Kidney epithelial cell (primary cell): ENCODE results near the gene CAMTA1. TPM values are rescaled to one million over a fixed set of nuclear protein-coding genes. Genes with fewer than 3 reads are reported as not detected.

Experiments
- DNase-seq: peaks from one replicate; pipeline ENCODE4 v3.0.0-alpha.2; 2010; ENCODE audit warnings: low read depth
- H3K27me3 ChIP-seq: 2 replicates; pipeline ENCODE4 v1.6.0; 2011; ENCODE audit warnings: low read length; ENCODE audit not compliant: control insufficient read depth, insufficient read depth
- H3K36me3 ChIP-seq: 2 replicates; pipeline ENCODE4 v1.5.1; 2011; ENCODE audit warnings: low read length; ENCODE audit not compliant: control insufficient read depth, insufficient read depth
- H3K4me3 ChIP-seq: 2 replicates; pipeline ENCODE4 v1.5.1; 2011; ENCODE audit warnings: low read depth, mild to moderate bottlenecking, control low read depth, low read length
- total RNA-seq: library from RNA; depleted of rRNA; stranded (reverse); fragments of >200 nt; gene quantifications from 2 replicates; pipeline ENCODE4 v1.2.3, GENCODE V29; 2015
- TF ChIP-seq, protein P1 (sequence below): IDR thresholded peaks from 2 replicates; pipeline ENCODE4 v1.5.1; 2011; ENCODE audit warnings: mild to moderate bottlenecking, moderate library complexity, low read length, control low read depth, inconsistent platforms; ENCODE audit not compliant: insufficient read depth, poor library complexity, severe bottlenecking

CAMTA1 gene
- total RNA-seq, 1 donor from 2014 or later, result 76.5 TPM

- Histone ChIP-seq H3K36me3 (no peaks in the 10 kb centered on the region), H3K27me3 (no peaks in the 10 kb centered on the region), H3K4me3 (no peak overlapping the region)
- TF ChIP-seq, protein P1, sequence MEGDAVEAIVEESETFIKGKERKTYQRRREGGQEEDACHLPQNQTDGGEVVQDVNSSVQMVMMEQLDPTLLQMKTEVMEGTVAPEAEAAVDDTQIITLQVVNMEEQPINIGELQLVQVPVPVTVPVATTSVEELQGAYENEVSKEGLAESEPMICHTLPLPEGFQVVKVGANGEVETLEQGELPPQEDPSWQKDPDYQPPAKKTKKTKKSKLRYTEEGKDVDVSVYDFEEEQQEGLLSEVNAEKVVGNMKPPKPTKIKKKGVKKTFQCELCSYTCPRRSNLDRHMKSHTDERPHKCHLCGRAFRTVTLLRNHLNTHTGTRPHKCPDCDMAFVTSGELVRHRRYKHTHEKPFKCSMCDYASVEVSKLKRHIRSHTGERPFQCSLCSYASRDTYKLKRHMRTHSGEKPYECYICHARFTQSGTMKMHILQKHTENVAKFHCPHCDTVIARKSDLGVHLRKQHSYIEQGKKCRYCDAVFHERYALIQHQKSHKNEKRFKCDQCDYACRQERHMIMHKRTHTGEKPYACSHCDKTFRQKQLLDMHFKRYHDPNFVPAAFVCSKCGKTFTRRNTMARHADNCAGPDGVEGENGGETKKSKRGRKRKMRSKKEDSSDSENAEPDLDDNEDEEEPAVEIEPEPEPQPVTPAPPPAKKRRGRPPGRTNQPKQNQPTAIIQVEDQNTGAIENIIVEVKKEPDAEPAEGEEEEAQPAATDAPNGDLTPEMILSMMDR, result no peak
- DNase-seq, result no peak
These were observed 586.7 kb downstream of the CAMTA1 start for GRCh38 chr1:7371926-7372325.

DNA sequence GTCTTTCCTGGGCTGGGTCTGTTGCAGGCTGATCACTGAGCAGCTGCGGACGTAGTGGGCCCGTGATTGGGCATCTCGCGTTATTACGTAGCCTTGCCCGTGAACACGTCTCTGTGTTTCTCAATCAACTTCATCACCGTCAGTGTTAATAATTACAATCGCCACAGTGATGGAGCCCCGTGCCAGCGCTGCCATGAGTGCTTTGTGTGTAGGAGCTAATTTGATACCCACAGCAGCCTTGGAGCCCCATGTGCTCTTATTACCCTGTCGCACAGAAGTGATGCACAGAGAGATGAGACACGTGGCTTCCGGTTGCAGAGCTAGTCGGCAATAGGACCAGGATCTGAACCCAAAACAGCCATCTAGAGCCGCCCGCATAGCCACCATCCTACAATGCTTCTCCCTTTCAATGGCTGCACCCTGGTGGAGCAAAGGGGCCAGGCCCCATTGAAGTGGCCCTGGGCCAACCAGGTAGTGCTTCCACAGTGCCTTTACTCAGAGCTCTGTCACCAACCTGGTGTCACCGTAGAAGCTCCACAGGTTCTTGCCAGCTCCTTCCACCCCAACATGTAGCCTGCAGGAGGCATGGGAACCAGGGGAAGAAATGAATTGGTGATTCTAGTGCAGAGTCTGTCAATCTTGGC lies 587.3 kb downstream of the CAMTA1 start:
- no peaks in the 10 kb centered on the region for H3K36me3 ChIP-seq
- H3K4me3 ChIP-seq, result no peak overlapping the region
- TF ChIP-seq, protein P1, result no peak
- no peaks in the 10 kb centered on the region for H3K27me3 ChIP-seq
- DNase-seq, result no peak

DNA sequence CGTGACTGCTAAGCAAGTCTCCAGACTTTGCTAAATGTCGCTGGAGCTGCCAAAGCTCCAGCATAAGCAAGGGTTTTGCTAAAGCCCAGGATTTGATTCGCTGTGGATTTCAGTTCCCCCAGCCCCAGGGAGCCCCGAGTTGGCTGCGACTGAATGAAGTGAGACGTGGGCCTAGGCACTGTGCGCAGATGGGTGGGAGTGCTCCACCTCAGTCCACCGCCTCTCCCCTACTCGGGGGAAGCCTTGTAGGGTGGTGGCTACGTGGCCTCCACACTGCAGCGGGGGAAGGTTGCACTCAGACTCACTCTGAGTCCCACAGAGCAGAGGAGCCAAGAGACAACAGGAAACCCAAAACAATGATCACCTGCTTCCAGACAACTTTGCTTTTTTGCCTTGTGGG lies 588.0 kb downstream of the CAMTA1 start:
- no peaks in the 10 kb centered on the region for H3K36me3 ChIP-seq
- no peaks in the 10 kb centered on the region for H3K27me3 ChIP-seq
- H3K4me3 ChIP-seq, result no peak overlapping the region
- TF ChIP-seq, protein P1, result no peak
- DNase-seq, result no peak

DNA sequence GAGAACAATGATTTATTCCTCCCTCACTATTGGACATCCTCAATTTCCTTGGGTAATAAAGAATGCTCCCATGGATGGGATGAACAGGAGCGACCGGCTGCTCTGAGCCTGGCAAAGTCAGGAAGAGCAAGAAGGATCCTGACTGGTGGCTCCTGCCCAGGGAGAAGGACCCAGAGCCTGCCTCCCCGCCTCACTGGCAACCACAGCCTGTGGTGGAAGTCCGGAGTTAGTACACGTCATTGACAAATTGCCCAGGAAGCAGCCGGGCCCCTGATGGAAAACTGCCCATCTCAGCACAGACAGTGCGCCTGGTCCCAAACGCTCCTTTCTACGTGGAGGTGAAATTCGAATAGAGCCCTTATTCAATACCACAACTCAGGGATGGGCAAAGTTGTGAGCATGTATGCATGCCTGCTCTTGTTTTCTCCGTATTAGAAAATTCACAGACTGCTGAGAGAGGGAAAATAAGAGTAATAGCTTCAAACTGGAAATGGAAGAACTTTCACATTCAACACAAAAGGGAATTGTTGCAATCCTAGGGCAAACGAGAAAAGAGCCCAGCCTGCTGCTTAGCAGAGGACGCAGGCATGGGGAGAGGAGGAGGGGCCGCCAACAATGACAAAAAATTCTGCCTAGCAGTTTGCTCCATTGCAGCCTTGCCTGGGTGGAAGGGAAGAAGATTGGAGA lies 588.8 kb downstream of the CAMTA1 start:
- Histone ChIP-seq H3K27me3 (no peaks in the 10 kb centered on the region), H3K36me3 (no peaks in the 10 kb centered on the region), H3K4me3 (no peak overlapping the region)
- TF ChIP-seq, protein P1, result no peak
- DNase-seq, result no peak

DNA sequence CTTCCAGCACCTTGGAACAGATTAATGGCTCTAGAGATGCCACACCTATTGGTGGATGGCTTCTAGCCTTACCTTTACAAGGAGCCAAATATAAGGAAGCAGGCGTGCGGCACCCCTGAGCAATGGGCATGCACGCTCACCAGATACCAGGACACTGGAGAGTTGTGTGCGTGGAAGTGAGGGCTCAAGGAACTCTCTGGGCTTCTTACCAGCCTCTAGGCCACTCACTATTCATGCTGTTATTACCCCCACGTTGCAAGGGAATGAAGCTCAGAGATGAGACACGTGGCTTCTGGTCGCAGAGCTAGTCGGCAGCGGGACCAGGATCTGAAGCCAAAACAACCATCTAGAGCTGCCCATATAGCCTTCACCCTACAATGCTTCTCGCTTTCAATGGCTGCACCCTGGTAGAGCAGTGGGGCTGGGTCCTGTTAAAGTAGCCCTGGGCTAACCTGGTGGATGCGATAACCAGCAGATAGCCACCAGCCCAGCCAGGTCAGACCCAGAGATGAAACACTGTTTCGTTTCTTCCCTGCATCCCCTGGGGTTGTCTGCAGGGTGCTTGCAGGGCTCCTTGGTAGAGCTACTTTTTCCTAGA lies 589.4 kb downstream of the CAMTA1 start:
- Histone ChIP-seq H3K36me3 (no peaks in the 10 kb centered on the region), H3K27me3 (no peaks in the 10 kb centered on the region), H3K4me3 (no peak overlapping the region)
- TF ChIP-seq, protein P1, result no peak
- no peak for DNase-seq
